Cardiac fibroblast (primary cell): ENCODE results near the gene CEP131.

Experiments
- DNase-seq, 2 donors: peaks; one replicate each; pipeline versions ENCODE4 v3.0.0 to v3.0.0-alpha.2; 2010; ENCODE audit warnings: low read depth in 2 of 2
- H3K4me3 ChIP-seq, 2 donors: replicated peaks in 1 of 2; 1 replicate in 1 of 2; 2 replicates in 1 of 2; pipeline ENCODE4 v1.5.1; 2011; ENCODE audit warnings: low read depth in 2 of 2, low read length in 2 of 2, mild to moderate bottlenecking in 2 of 2, moderate library complexity in 1 of 2
- CTCF ChIP-seq: IDR thresholded peaks from one replicate; pipeline ENCODE4 v1.5.1; 2011; ENCODE audit warnings: low read depth, mild to moderate bottlenecking, low read length, inconsistent platforms

The CEP131 gene

GRCh38 chr17:81243333-81243664, 20.5 kb upstream of the CEP131 start:
- no peak for DNase-seq
- no peak for TF ChIP-seq CTCF
- no peak overlapping the region for H3K4me3 ChIP-seq

- no peak overlapping the region for H3K4me3 ChIP-seq
- no peak for TF ChIP-seq CTCF
- DNase-seq, result no peak
These were observed 19.9 kb upstream of the CEP131 start for GRCh38 chr17:81242421-81243332.

GRCh38 chr17:81241648-81242420, 19.1 kb upstream of the CEP131 start:
- peak; percentile 40 to 49 for DNase-seq
- TF ChIP-seq CTCF, result peak; percentile 80
- no peak overlapping the region for H3K4me3 ChIP-seq

GRCh38 chr17:81241203-81241602, 18.4 kb upstream of the CEP131 start:
- DNase-seq, result no peak
- no peak overlapping the region for H3K4me3 ChIP-seq
- no peak for TF ChIP-seq CTCF

GRCh38 chr17:81240761-81241160, 18.0 kb upstream of the CEP131 start:
- no peak overlapping the region for H3K4me3 ChIP-seq
- no peak for DNase-seq
- no peak for TF ChIP-seq CTCF

- TF ChIP-seq CTCF, result no peak
- H3K4me3 ChIP-seq, result peak overlapping the region; percentile 78 to 84
- peak in 1 of 2 donors; percentile 27 for DNase-seq
These were observed 17.2 kb upstream of the CEP131 start for GRCh38 chr17:81239714-81240555.
